ENCODE measurements around the gene TMOD4. TPM values are rescaled to one million over a fixed set of nuclear protein-coding genes. Genes with fewer than 3 reads are reported as not detected.
"Not testable (repeated sequence)": the region's sequence is repeated elsewhere in the genome, so short reads cannot be mapped to it uniquely, and the experiment has no call there.

The TMOD4 gene
- 1 to 10 TPM in 1 of 4 donors, not detected in 3; 1.9 TPM for total RNA-seq

GRCh38 chr1:151175863-151176262, at the start of gene TMOD4:
Gene TMOD4 (minus strand): TSS chr1:151175981. CDS start chr1:151174875, 1,106 bp downstream.
- no peak for DNase-seq (ENCODE audit: low spot score)
- no peak for TF ChIP-seq CTCF (IDR thresholded peaks at IDR 0.05)
- no peak for ATAC-seq (ENCODE audit: low FRiP score)

GRCh38 chr1:151222130-151222529, 46.3 kb upstream of the TMOD4 start:
- ATAC-seq (ENCODE audit: low FRiP score) (no peak), DNase-seq (ENCODE audit: low spot score) (no peak)
- TF ChIP-seq CTCF (IDR thresholded peaks at IDR 0.05), result no peak

DNA sequence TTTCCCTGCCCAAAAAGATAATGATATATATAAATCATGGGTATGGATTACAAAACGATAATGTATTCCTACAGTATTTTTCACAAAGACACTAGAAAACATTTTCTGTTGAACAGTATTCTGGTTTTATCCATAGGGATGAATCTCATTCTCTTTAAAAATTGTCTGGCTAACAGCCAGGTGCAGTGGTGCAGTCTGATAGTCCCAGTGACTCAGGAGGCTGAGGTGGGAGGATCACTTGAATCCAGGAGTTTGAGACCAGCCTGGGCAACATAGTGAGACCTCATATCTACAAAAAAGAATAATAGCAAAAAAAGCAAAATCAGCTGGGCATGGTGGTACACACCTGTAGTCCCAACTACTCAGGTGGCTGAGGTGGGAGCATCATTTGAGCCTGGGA, 45.8 kb upstream of the TMOD4 start:
- no peak for ATAC-seq (ENCODE audit: low FRiP score)

GRCh38 chr1:151213560-151213959, 37.8 kb upstream of the TMOD4 start:
- ATAC-seq (ENCODE audit: low FRiP score) (no peak), DNase-seq (ENCODE audit: low spot score) (no peak)
- no peak for TF ChIP-seq CTCF (IDR thresholded peaks at IDR 0.05)

More for the DNA sequence above, 45.8 kb upstream of the TMOD4 start:
- no peak for DNase-seq (ENCODE audit: low spot score)
- no peak for TF ChIP-seq CTCF (IDR thresholded peaks at IDR 0.05)

- no peak for TF ChIP-seq CTCF (IDR thresholded peaks at IDR 0.05)
- no peak for ATAC-seq (ENCODE audit: low FRiP score)
- no peak for DNase-seq (ENCODE audit: low spot score)
Observed at GRCh38 chr1:151211972-151212705, 36.4 kb upstream of the TMOD4 start.

GRCh38 chr1:151210830-151211229, 35.0 kb upstream of the TMOD4 start:
- no peak for TF ChIP-seq CTCF (IDR thresholded peaks at IDR 0.05)

GRCh38 chr1:151205381-151205965, 29.7 kb upstream of the TMOD4 start:
- ATAC-seq (ENCODE audit: low FRiP score), result not testable (repeated sequence)

More at GRCh38 chr1:151210830-151211229, 35.0 kb upstream of the TMOD4 start:
- no peak for DNase-seq (ENCODE audit: low spot score)
- ATAC-seq (ENCODE audit: low FRiP score), result no peak

More at GRCh38 chr1:151205381-151205965, 29.7 kb upstream of the TMOD4 start:
- not testable (repeated sequence) for DNase-seq (ENCODE audit: low spot score)
